Adipocyte (in vitro differentiated cells): ENCODE data around the gene UTRN.

Experiments
- DNase-seq: peaks from one replicate; pipeline ENCODE4 v3.0.0-alpha.2; 2015; ENCODE audit warnings: low read depth
- H3K27me3 ChIP-seq: replicated peaks from 2 replicates; pipeline ENCODE4 v1.7.0; 2013; ENCODE audit warnings: mild to moderate bottlenecking, low read length, moderate library complexity; ENCODE audit not compliant: control insufficient read depth, insufficient read depth
- H3K36me3 ChIP-seq: 2 replicates; pipeline ENCODE4 v1.7.0; 2013; ENCODE audit warnings: low read length, mild to moderate bottlenecking, moderate library complexity; ENCODE audit not compliant: control insufficient read depth, insufficient read depth, severe bottlenecking
- H3K4me1 ChIP-seq: 2 replicates; pipeline ENCODE4 v1.7.0; 2013; ENCODE audit warnings: mild to moderate bottlenecking, low read length, moderate library complexity; ENCODE audit not compliant: control insufficient read depth, insufficient read depth
- H3K4me3 ChIP-seq: 2 replicates; pipeline ENCODE4 v1.7.0; 2013; ENCODE audit warnings: mild to moderate bottlenecking, low read length, moderate library complexity
- H3K9ac ChIP-seq: 2 replicates; pipeline ENCODE4 v1.7.0; 2013; ENCODE audit warnings: mild to moderate bottlenecking, low read length, moderate library complexity
- H3K9me3 ChIP-seq: 2 replicates; pipeline ENCODE4 v1.7.0; 2013; ENCODE audit warnings: mild to moderate bottlenecking, low read length, moderate library complexity; ENCODE audit not compliant: control insufficient read depth

The UTRN gene

GRCh38 chr6:144315226-144315980 is 30.3 kb downstream of the UTRN start:
- H3K36me3 ChIP-seq: peaks cover 11% of the 10 kb centered on the region
- H3K27me3 ChIP-seq: no peaks in the 10 kb centered on the region
- no peak for DNase-seq
- no peak overlapping the region for H3K4me3 ChIP-seq
- peaks cover 31% of the 10 kb centered on the region for H3K4me1 ChIP-seq
- no peak overlapping the region for H3K9ac ChIP-seq
- H3K9me3 ChIP-seq: no peaks in the 10 kb centered on the region

GRCh38 chr6:144315981-144316861 is 31.1 kb downstream of the UTRN start:
- H3K9ac ChIP-seq: no peak overlapping the region

GRCh38 chr6:144316862-144317195 is 31.7 kb downstream of the UTRN start:
- H3K27me3 ChIP-seq: no peaks in the 10 kb centered on the region
- DNase-seq: peak; percentile 26
- H3K4me1 ChIP-seq: peaks cover 31% of the 10 kb centered on the region
- H3K36me3 ChIP-seq: peaks cover 4% of the 10 kb centered on the region
- H3K4me3 ChIP-seq: no peak overlapping the region
- H3K9ac ChIP-seq: no peak overlapping the region
- H3K9me3 ChIP-seq: no peaks in the 10 kb centered on the region

More at GRCh38 chr6:144315981-144316861, 31.1 kb downstream of the UTRN start:
- peaks cover 4% of the 10 kb centered on the region for H3K36me3 ChIP-seq
- no peaks in the 10 kb centered on the region for H3K27me3 ChIP-seq
- no peaks in the 10 kb centered on the region for H3K9me3 ChIP-seq
- no peak overlapping the region for H3K4me3 ChIP-seq
- no peak for DNase-seq
- H3K4me1 ChIP-seq: peaks cover 31% of the 10 kb centered on the region

- no peaks in the 10 kb centered on the region for H3K9me3 ChIP-seq
- H3K36me3 ChIP-seq: peaks cover 4% of the 10 kb centered on the region
- no peaks in the 10 kb centered on the region for H3K27me3 ChIP-seq
- peak overlapping the region; percentile 15 for H3K4me3 ChIP-seq
- peaks cover 36% of the 10 kb centered on the region for H3K4me1 ChIP-seq
- peak; percentile 64 for DNase-seq
- H3K9ac ChIP-seq: no peak overlapping the region
Observed at GRCh38 chr6:144317736-144318135, 32.6 kb downstream of the UTRN start.

GRCh38 chr6:144319211-144319610 is 34.1 kb downstream of the UTRN start:
- no peak for DNase-seq
- no peaks in the 10 kb centered on the region for H3K27me3 ChIP-seq
- no peaks in the 10 kb centered on the region for H3K9me3 ChIP-seq
- no peak overlapping the region for H3K4me3 ChIP-seq
- peaks cover 4% of the 10 kb centered on the region for H3K36me3 ChIP-seq
- H3K4me1 ChIP-seq: peaks cover 23% of the 10 kb centered on the region
- no peak overlapping the region for H3K9ac ChIP-seq

- no peak for DNase-seq
- Histone ChIP-seq H3K27me3 (no peaks in the 10 kb centered on the region), H3K4me3 (no peak overlapping the region)
Observed at GRCh38 chr6:144320741-144321140, 35.6 kb downstream of the UTRN start.

GRCh38 chr6:144321839-144322591 is 36.9 kb downstream of the UTRN start:
- peaks cover 16% of the 10 kb centered on the region for H3K4me1 ChIP-seq
- H3K4me3 ChIP-seq: no peak overlapping the region
- peak; percentile 46 for DNase-seq
- H3K9me3 ChIP-seq: no peaks in the 10 kb centered on the region
- H3K27me3 ChIP-seq: no peaks in the 10 kb centered on the region
- no peaks in the 10 kb centered on the region for H3K36me3 ChIP-seq
- no peak overlapping the region for H3K9ac ChIP-seq

More at GRCh38 chr6:144320741-144321140, 35.6 kb downstream of the UTRN start:
- Histone ChIP-seq H3K4me1 (peaks cover 16% of the 10 kb centered on the region), H3K9ac (no peak overlapping the region), H3K9me3 (no peaks in the 10 kb centered on the region), H3K36me3 (peaks cover 2% of the 10 kb centered on the region)

GRCh38 chr6:144325232-144325631 is 40.1 kb downstream of the UTRN start:
- no peaks in the 10 kb centered on the region for H3K9me3 ChIP-seq
- no peak for DNase-seq
- no peaks in the 10 kb centered on the region for H3K27me3 ChIP-seq
- H3K4me1 ChIP-seq: peaks cover 9% of the 10 kb centered on the region
- no peak overlapping the region for H3K9ac ChIP-seq
- no peaks in the 10 kb centered on the region for H3K36me3 ChIP-seq
- no peak overlapping the region for H3K4me3 ChIP-seq

- no peak for DNase-seq
- Histone ChIP-seq H3K4me3 (no peak overlapping the region), H3K9ac (no peak overlapping the region), H3K27me3 (no peaks in the 10 kb centered on the region), H3K4me1 (peaks cover 9% of the 10 kb centered on the region), H3K9me3 (no peaks in the 10 kb centered on the region), H3K36me3 (no peaks in the 10 kb centered on the region)
Observed at GRCh38 chr6:144326393-144326792, 41.3 kb downstream of the UTRN start.

- H3K36me3 ChIP-seq: no peaks in the 10 kb centered on the region
- no peak for DNase-seq
- no peak overlapping the region for H3K4me3 ChIP-seq
- H3K9me3 ChIP-seq: no peaks in the 10 kb centered on the region
- H3K27me3 ChIP-seq: no peaks in the 10 kb centered on the region
- peaks cover 8% of the 10 kb centered on the region for H3K4me1 ChIP-seq
- no peak overlapping the region for H3K9ac ChIP-seq
Observed at GRCh38 chr6:144327081-144327480, 41.9 kb downstream of the UTRN start.
